H9 (cell line): Measurements from ENCODE around the gene DGKB. TPM values are rescaled to one million over a fixed set of nuclear protein-coding genes. Genes with fewer than 3 reads are reported as not detected.

Experiments
- DNase-seq: peaks from one replicate; pipeline ENCODE4 v3.0.0-alpha.2; 2017
- H2AFZ ChIP-seq: one replicate; pipeline ENCODE4 v1.6.1; 2013; ENCODE audit warnings: mild to moderate bottlenecking, low read length, control low read depth, moderate library complexity
- H2AK5ac ChIP-seq: 2 replicates; pipeline ENCODE4 v1.6.1; 2013; ENCODE audit warnings: low read length, control low read depth, mixed read lengths; ENCODE audit not compliant: insufficient read length
- H2BK120ac ChIP-seq: one replicate; pipeline ENCODE4 v1.6.1; 2013; ENCODE audit warnings: low read depth, mild to moderate bottlenecking, low read length, control low read depth, inconsistent platforms; ENCODE audit not compliant: poor library complexity, severe bottlenecking
- H2BK12ac ChIP-seq: 2 replicates; pipeline ENCODE4 v1.6.1; 2013; ENCODE audit warnings: low read length, control low read depth, mixed read lengths, low read depth; ENCODE audit not compliant: insufficient read length
- H2BK15ac ChIP-seq: 2 replicates; pipeline ENCODE4 v1.6.1; 2013; ENCODE audit warnings: low read depth, low read length, control low read depth
- H2BK20ac ChIP-seq: one replicate; pipeline ENCODE4 v1.6.1; 2013; ENCODE audit warnings: low read depth, mild to moderate bottlenecking, low read length, control low read depth, inconsistent platforms; ENCODE audit not compliant: poor library complexity, severe bottlenecking
- H2BK5ac ChIP-seq: 2 replicates; pipeline ENCODE4 v1.6.1; 2013; ENCODE audit warnings: low read length, control low read depth, mixed read lengths; ENCODE audit not compliant: insufficient read length
- H3K14ac ChIP-seq: 2 replicates; pipeline ENCODE4 v1.6.1; 2013; ENCODE audit warnings: low read length, control low read depth; ENCODE audit not compliant: insufficient read depth
- H3K18ac ChIP-seq: 2 replicates; pipeline ENCODE4 v1.6.1; 2013; ENCODE audit warnings: low read depth, mild to moderate bottlenecking, mixed read lengths, low read length, control low read depth; ENCODE audit not compliant: insufficient read length
- H3K23ac ChIP-seq: 2 replicates; pipeline ENCODE4 v1.6.1; 2013; ENCODE audit warnings: low read length, control low read depth, mixed read lengths, low read depth; ENCODE audit not compliant: insufficient read length
- H3K23me2 ChIP-seq: 2 replicates; pipeline ENCODE4 v1.6.1; 2013; ENCODE audit warnings: low read depth, mild to moderate bottlenecking, mixed read lengths, low read length, control low read depth; ENCODE audit not compliant: insufficient read length, poor library complexity, severe bottlenecking
- H3K27ac ChIP-seq: 2 replicates; pipeline ENCODE4 v1.5.1; 2013; ENCODE audit warnings: low read length, control low read depth, mixed read lengths, low read depth; ENCODE audit not compliant: insufficient read length
- H3K27me3 ChIP-seq: 2 replicates; pipeline ENCODE4 v1.6.1; 2013; ENCODE audit warnings: low read length, control low read depth, inconsistent platforms; ENCODE audit not compliant: insufficient read depth
- H3K4ac ChIP-seq: 2 replicates; pipeline ENCODE4 v1.6.1; 2013; ENCODE audit warnings: low read depth, mild to moderate bottlenecking, control low read depth, inconsistent platforms, low read length, moderate library complexity
- H3K4me1 ChIP-seq: 2 replicates; pipeline ENCODE4 v1.6.1; 2013; ENCODE audit warnings: low read length, control low read depth, inconsistent platforms; ENCODE audit not compliant: insufficient read depth
- H3K4me2 ChIP-seq: 2 replicates; pipeline ENCODE4 v1.6.1; 2013; ENCODE audit warnings: low read length, control low read depth, mixed read lengths; ENCODE audit not compliant: insufficient read length, insufficient read depth
- H3K56ac ChIP-seq: 2 replicates; pipeline ENCODE4 v1.6.1; 2013; ENCODE audit warnings: low read depth, mild to moderate bottlenecking, mixed read lengths, low read length, control low read depth; ENCODE audit not compliant: insufficient read length
- H3K79me1 ChIP-seq: 2 replicates; pipeline ENCODE4 v1.6.1; 2013; ENCODE audit warnings: low read depth, mild to moderate bottlenecking, moderate library complexity, low read length, control low read depth, inconsistent platforms; ENCODE audit not compliant: insufficient read depth, poor library complexity, severe bottlenecking
- H3K79me2 ChIP-seq: 2 replicates; pipeline ENCODE4 v1.6.1; 2013; ENCODE audit warnings: low read length, control low read depth, inconsistent platforms; ENCODE audit not compliant: insufficient read depth
- H3K9ac ChIP-seq: 2 replicates; pipeline ENCODE4 v1.6.1; 2013; ENCODE audit warnings: low read length, control low read depth, mixed read lengths; ENCODE audit not compliant: insufficient read length; ENCODE audit errors: extremely low read depth
- H3K9me3 ChIP-seq: one replicate; pipeline ENCODE4 v1.6.1; 2013; ENCODE audit warnings: low read depth, low read length, inconsistent platforms; ENCODE audit not compliant: control insufficient read depth
- H3T11ph ChIP-seq: one replicate; pipeline ENCODE4 v1.6.1; 2013; ENCODE audit warnings: mild to moderate bottlenecking, low read length, control low read depth, inconsistent platforms
- H4K20me1 ChIP-seq: one replicate; pipeline ENCODE4 v1.6.1; 2013; ENCODE audit not compliant: control insufficient read depth, insufficient read length, insufficient read depth
- H4K5ac ChIP-seq: 2 replicates; pipeline ENCODE4 v1.6.1; 2013; ENCODE audit warnings: low read depth, mild to moderate bottlenecking, mixed read lengths, low read length, control low read depth; ENCODE audit not compliant: insufficient read length
- H4K8ac ChIP-seq: replicated peaks from 2 replicates; pipeline ENCODE4 v1.6.1; 2013; ENCODE audit warnings: low read length, control low read depth, mixed read lengths, low read depth; ENCODE audit not compliant: insufficient read length
- H4K91ac ChIP-seq: 2 replicates; pipeline ENCODE4 v1.6.1; 2013; ENCODE audit warnings: low read depth, mild to moderate bottlenecking, moderate library complexity, mixed read lengths, low read length, control low read depth; ENCODE audit not compliant: insufficient read length
- H3K27ac Mint-ChIP-seq, 3 experiments: 2 replicates in 2 of 3; 3 replicates in 1 of 3; pipeline ENCODE4 v1.8.0; 2020 to 2021; ENCODE audit warnings: mixed read lengths in 3 of 3, mild to moderate bottlenecking in 1 of 3, moderate library complexity in 1 of 3
- H3K27me3 Mint-ChIP-seq: 2 replicates; pipeline ENCODE4 v1.8.0; 2021; ENCODE audit warnings: low read depth, mild to moderate bottlenecking, moderate library complexity, mixed read lengths
- H3K36me3 Mint-ChIP-seq, 3 experiments: 2 replicates in 2 of 3; 3 replicates in 1 of 3; pipeline ENCODE4 v1.8.0; 2020 to 2021; ENCODE audit warnings: low read depth in 3 of 3, mixed read lengths in 3 of 3; ENCODE audit not compliant: insufficient read depth in 1 of 3
- H3K4me1 Mint-ChIP-seq, 2 experiments: 2 replicates each; pipeline ENCODE4 v1.8.0; 2020; ENCODE audit warnings: mixed read lengths in 2 of 2
- H3K4me3 Mint-ChIP-seq, 2 experiments: 2 replicates in 1 of 2; 3 replicates in 1 of 2; pipeline ENCODE4 v1.8.0; 2020 to 2021; ENCODE audit warnings: mild to moderate bottlenecking in 2 of 2, mixed read lengths in 2 of 2, moderate library complexity in 1 of 2
- H3K9me3 Mint-ChIP-seq, 2 experiments: 2 replicates in 1 of 2; 3 replicates in 1 of 2; pipeline ENCODE4 v1.8.0; 2020; ENCODE audit warnings: mild to moderate bottlenecking in 2 of 2, mixed read lengths in 2 of 2, moderate library complexity in 1 of 2
- CTCF ChIP-seq: fragments of 200-600 bp; sonication (generic); conservative IDR thresholded peaks from 3 replicates; pipeline ENCODE4 v1.8.0; 2021; ENCODE audit warnings: antibody characterized with exemption, mild to moderate bottlenecking
- WGBS: extraction: QIAGEN DNeasy Blood & Tissue Kit; methylation state at CpG from one replicate; pipeline ENCODE4 v1.1.7; 2013; ENCODE audit warnings: missing lambda C conversion rate, low lambda C conversion rate, mixed read lengths; ENCODE audit not compliant: insufficient read length; ENCODE audit errors: extremely low coverage; 5-methylcytosine and 5-hydroxymethylcytosine counted together
- total RNA-seq: library from RNA; stranded (reverse); gene quantifications from 2 replicates; pipeline ENCODE4 v1.2.1, GENCODE V29; 2021

The DGKB gene
- total RNA-seq, 1 experiment from 2014 or later = 0.26 TPM

DNA sequence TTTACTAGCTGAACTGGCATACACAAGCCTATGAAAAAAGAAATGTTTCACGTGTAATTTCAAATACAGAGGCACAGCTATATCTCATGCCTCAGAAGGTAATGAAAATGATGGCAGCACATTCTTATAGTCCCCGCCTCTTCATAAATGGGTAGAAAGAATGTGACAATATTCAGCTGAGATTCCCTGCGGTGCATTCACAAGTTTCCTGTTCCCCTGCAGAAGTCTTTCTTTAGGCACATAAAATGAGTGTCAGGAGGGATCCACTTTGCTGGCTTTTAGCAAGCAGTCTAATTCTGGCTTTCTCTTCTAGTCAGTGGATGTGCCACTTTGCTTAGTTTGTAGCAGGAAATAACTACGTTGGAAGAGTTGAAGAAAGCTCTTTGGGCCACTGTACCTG lies 56.1 kb downstream of the DGKB start:
- Histone ChIP-seq H2BK5ac (peak overlapping the region; percentile 69), H2BK12ac (no peak overlapping the region), H4K20me1 (no peaks in the 10 kb centered on the region), H2BK120ac (no peak overlapping the region), H3K27me3 (no peaks in the 10 kb centered on the region), H3K14ac (no peak overlapping the region), H2BK15ac (no peak overlapping the region), H3K56ac (no peak overlapping the region), H2BK20ac (no peak overlapping the region), H3K23ac (no peak overlapping the region), H3K27ac (peak overlapping the region; percentile 55), H3K4me2 (no peak overlapping the region), H3K4ac (no peak overlapping the region), H3K4me1 (peaks cover 4% of the 10 kb centered on the region), H3K79me1 (no peaks in the 10 kb centered on the region), H4K5ac (no peak overlapping the region), H4K8ac (no peak overlapping the region), H2AFZ (peak overlapping the region; percentile 73), H4K91ac (no peak overlapping the region), H3K23me2 (no peaks in the 10 kb centered on the region), H2AK5ac (no peak overlapping the region), H3K79me2 (no peaks in the 10 kb centered on the region), H3K9ac (no peak overlapping the region), H3K9me3 (no peaks in the 10 kb centered on the region), H3K18ac (no peak overlapping the region), H3T11ph (no peak overlapping the region)
- Mint-ChIP-seq H3K4me3 (no peak overlapping the region), H3K4me1 (peaks cover 15% of the 10 kb centered on the region in 2 experiments), H3K36me3 (no peaks in the 10 kb centered on the region; a peak in 1 of 7 replicates), H3K27me3 (no peaks in the 10 kb centered on the region), H3K9me3 (no peaks in the 10 kb centered on the region), H3K27ac (peak overlapping the region in 2 of 3 experiments; percentile 78 to 80; a peak in 4 of 7 replicates)
- DNase-seq = no peak
- TF ChIP-seq CTCF = no peak
- no CpG with 5 or more reads among the region's 4 CpGs for WGBS
